Measurements from ENCODE around the gene COPE.

The COPE gene

DNA sequence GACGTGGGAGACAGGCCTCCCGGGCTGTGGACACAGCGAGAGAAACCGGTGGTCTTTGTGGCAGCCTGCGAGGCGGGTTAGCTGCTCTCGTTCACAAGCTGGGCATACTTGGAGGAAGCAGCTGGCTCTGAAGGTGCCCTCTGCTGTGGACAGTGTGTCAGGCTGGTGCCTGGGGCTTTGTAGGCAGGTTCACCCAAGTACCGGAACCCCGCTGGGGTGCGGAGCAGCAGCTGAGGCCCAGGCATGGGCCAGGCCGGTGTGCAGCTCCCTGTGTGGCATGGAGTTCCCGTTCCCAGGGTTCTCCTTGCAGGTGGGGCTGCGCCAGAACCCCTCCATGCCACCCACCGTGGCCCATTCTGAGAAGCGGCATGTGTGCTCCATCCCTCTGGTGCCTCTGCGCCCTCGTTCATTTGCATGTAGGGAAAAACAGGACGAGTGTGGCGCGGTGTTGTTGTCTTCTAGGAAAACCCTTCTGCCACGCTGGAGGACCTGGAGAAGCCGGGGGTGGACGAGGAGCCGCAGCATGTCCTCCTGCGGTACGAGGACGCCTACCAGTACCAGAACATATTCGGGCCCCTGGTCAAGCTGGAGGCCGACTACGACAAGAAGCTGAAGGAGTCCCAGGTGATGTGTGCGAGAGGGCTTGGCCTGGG lies 67.4 kb downstream of the COPE start:
- no peak for DNase-seq (ENCODE audit: low spot score)

DNA sequence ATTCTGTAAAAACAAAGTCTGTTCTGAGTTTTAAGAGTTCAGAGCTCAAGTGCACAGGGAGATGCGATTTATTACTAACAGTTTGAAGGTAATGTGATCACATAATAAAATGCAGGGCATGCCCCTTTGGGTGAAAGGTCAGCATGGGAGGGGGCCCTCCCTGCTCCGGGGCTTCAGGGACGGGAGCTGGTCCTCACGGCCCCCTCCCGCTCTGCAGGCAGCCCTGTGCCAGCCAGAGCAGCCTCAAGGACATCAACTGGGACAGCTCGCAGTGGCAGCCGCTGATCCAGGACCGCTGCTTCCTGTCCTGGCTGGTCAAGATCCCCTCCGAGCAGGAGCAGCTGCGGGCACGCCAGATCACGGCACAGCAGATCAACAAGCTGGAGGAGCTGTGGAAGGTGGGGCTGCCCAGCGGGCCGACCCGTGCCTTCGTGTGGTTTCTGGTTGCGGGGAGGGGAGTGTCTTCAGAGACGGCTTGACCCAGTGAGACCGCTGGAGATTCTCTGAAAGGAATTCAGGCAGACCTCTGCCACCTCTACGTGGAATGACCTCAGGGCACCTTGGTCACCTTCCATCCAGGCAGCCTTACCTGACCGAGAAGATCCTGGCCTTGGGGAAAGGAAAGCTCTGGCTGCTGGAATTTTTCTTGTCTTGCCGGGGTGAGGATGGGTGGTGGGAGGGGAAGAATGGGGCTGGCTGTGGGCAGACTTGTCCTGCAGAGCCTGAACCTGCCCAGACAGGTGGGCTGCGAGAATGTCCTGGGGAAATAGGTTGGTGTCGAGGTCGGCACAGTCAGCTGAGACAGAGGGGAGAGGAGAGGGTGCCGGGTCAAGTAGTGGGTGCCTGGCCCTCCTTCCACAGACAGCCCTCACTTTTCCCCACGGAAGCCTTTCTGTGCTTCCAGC lies 68.5 kb downstream of the COPE start:
- DNase-seq (ENCODE audit: low spot score), result no peak

DNA sequence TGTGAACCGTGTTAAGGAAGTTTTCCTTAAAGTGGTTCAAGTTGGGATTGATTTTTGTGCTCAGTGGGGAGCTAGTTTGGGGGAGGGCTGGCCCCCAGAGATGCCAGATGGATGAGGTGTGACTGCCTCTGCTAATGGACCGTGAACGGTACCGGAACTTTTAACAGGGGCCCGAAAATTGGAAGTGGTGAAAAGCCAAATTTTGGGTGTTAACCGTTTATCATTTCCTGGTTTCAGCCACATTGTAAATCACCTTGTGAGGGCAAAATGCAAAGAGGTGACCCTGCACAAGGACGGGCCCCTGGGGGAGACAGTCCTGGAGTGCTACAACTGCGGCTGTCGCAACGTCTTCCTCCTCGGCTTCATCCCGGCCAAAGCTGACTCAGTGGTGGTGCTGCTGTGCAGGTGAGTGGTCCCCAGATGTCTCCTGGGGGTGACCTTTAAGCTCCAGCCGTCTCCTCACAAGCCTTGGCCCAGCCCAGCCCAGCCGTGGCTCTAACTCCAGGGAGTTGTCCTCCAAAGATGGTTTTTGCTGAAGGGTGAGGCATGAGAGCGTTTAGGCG lies 69.3 kb downstream of the COPE start:
- DNase-seq (ENCODE audit: low spot score), result no peak
